22Rv1 (cell line): ENCODE results near the gene PHKB.

Experiments
- ZFX ChIP-seq: fragments of 450-650 bp; IDR thresholded peaks from 2 replicates; pipeline ENCODE4 v1.6.1; 2017; ENCODE audit warnings: antibody characterized with exemption, borderline replicate concordance
- TF ChIP-seq, protein P1 (sequence below): fragments of 450-650 bp; IDR thresholded peaks from 2 replicates; pipeline ENCODE4 v1.5.1; 2017; ENCODE audit warnings: mild to moderate bottlenecking

DNA sequence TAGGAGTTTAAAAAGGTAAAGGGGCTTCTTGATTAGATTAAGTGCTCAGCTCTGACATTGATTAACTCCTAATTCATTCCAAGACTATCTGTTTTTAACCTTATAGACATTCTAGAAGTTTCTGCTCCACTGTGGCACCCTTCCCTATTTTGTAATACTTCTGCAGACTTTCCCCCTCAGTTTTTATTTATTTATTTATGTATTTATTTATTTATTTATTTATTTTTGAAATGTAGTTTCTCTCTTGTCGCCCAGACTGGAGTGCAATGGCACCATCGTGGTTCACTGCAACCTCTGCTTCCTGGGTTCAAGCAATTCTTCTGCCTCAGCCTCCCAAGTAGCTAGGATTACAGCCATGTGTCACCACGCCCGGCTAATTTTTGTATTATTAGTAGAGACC, 185.8 kb downstream of the PHKB start:
- TF ChIP-seq, protein P1, sequence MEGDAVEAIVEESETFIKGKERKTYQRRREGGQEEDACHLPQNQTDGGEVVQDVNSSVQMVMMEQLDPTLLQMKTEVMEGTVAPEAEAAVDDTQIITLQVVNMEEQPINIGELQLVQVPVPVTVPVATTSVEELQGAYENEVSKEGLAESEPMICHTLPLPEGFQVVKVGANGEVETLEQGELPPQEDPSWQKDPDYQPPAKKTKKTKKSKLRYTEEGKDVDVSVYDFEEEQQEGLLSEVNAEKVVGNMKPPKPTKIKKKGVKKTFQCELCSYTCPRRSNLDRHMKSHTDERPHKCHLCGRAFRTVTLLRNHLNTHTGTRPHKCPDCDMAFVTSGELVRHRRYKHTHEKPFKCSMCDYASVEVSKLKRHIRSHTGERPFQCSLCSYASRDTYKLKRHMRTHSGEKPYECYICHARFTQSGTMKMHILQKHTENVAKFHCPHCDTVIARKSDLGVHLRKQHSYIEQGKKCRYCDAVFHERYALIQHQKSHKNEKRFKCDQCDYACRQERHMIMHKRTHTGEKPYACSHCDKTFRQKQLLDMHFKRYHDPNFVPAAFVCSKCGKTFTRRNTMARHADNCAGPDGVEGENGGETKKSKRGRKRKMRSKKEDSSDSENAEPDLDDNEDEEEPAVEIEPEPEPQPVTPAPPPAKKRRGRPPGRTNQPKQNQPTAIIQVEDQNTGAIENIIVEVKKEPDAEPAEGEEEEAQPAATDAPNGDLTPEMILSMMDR, result no peak
- no peak for TF ChIP-seq ZFX
